Breast epithelium (tissue), 4 donors: ENCODE results near the gene VEGFA. TPM values are rescaled to one million over a fixed set of nuclear protein-coding genes. Genes with fewer than 3 reads are reported as not detected.
A peak's percentile ranks its signal among the peaks of the same experiment; 100 is the strongest.

ENCODE experiments used
- DNase-seq, 2 donors: peaks; one replicate each; pipeline ENCODE4 v3.0.0-alpha.2; 2019; ENCODE audit warnings: low spot score in 2 of 2
- H3K27ac ChIP-seq, 2 donors: fragments of 200-600 bp; sonication (generic) in 1 of 2; one replicate each; pipeline ENCODE4 v1.5.1; 2016 to 2019; ENCODE audit warnings: mild to moderate bottlenecking in 1 of 2
- H3K27me3 ChIP-seq, 2 donors: fragments of 200-600 bp; sonication (generic) in 1 of 2; one replicate each; pipeline versions ENCODE4 v1.5.1 to v1.6.0; 2017 to 2019; ENCODE audit warnings: control low read depth in 1 of 2, mild to moderate bottlenecking in 1 of 2
- H3K36me3 ChIP-seq: fragments of 200-600 bp; one replicate; pipeline ENCODE4 v1.5.1; 2019
- H3K4me1 ChIP-seq, 2 donors: fragments of 200-600 bp; sonication (generic); one replicate each; pipeline ENCODE4 v1.5.1; 2016 to 2019; ENCODE audit warnings: control low read depth in 1 of 2
- H3K4me3 ChIP-seq, 3 donors: fragments of 200-600 bp; sonication (generic); 1 replicate in 2 of 3; 2 replicates in 1 of 3; pipeline ENCODE4 v1.5.1; 2016 to 2019; ENCODE audit warnings: mild to moderate bottlenecking in 3 of 3, moderate library complexity in 2 of 3
- H3K9me3 ChIP-seq, 2 donors: fragments of 200-600 bp; sonication (generic) in 1 of 2; one replicate each; pipeline ENCODE4 v1.5.1; 2016 to 2019; ENCODE audit warnings: control low read depth in 1 of 2
- POLR2A ChIP-seq: fragments of 450-650 bp; IDR thresholded peaks from one replicate; pipeline ENCODE4 v1.6.1; 2016; ENCODE audit warnings: antibody characterized with exemption, mild to moderate bottlenecking, moderate library complexity
- POLR2AphosphoS5 ChIP-seq, 3 donors: sonication (generic); formaldehyde crosslinking; IDR thresholded peaks; one replicate each; pipeline ENCODE4 v1.6.1; 2017; ENCODE audit warnings: antibody characterized with exemption in 3 of 3
- intact Hi-C: fragments of 100-400 bp; cut with DNase I; formaldehyde crosslinking; loops from one replicate; pipeline ENCODE4 v1.15.1; 2023; ENCODE audit warnings: low total_unique reads
- total RNA-seq, 3 donors: library from RNA; depleted of rRNA; stranded (reverse); fragments of >200 nt; gene quantifications; one replicate each; pipeline ENCODE4 v1.1.0, GENCODE V29; 2016
- TF ChIP-seq, protein P1 (sequence below), 3 donors: fragments of 450-650 bp; IDR thresholded peaks; one replicate each; pipeline ENCODE4 v1.5.1; 2016 to 2017; ENCODE audit warnings: antibody characterized with exemption in 3 of 3, mild to moderate bottlenecking in 3 of 3, moderate library complexity in 3 of 3

Gene VEGFA
- total RNA-seq, 3 donors from 2014 or later: 123 to 230 (median 132) TPM

DNA sequence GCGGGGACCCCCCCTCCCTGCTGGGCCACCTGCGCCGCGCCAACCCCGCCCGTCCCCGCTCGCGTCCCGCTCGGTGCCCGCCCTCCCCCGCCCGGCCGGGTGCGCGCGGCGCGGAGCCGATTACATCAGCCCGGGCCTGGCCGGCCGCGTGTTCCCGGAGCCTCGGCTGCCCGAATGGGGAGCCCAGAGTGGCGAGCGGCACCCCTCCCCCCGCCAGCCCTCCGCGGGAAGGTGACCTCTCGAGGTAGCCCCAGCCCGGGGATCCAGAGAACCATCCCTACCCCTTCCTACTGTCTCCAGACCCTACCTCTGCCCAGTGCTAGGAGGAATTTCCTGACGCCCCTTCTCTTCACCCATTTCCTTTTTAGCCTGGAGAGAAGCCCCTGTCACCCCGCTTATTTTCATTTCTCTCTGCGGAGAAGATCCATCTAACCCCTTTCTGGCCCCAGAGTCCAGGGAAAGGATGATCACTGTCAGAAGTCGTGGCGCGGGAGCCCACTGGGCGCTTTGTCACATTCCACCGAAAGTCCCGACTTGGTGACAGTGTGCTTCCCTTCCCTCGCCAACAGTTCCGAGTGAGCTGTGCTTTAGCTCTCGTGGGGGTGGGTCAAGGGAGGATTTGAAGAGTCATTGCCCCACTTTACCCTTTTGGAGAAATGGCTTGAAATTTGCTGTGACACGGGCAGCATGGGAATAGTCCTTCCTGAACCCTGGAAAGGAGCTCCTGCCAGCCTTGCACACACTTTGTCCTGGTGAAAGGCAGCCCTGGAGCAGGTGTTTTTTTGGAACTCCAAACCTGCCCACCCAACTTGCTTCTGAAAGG is 2.1 kb downstream of the VEGFA start:
- peak; percentile 71 to 75 for DNase-seq
- Histone ChIP-seq H3K36me3 (no peaks in the 10 kb centered on the region), H3K27me3 (no peaks in the 10 kb centered on the region), H3K4me3 (peak overlapping the region; percentile 75 to 93 (median 76)), H3K9me3 (no peaks in the 10 kb centered on the region), H3K4me1 (peaks cover 0 to 38% of the 10 kb centered on the region in 2 donors), H3K27ac (peak overlapping the region; percentile 95 to 96)
- TF ChIP-seq POLR2A: no peak
- TF ChIP-seq POLR2AphosphoS5 (IDR thresholded peaks at IDR 0.05): peak in 1 of 3 donors; percentile 35
- intact Hi-C loops: no loop called here

DNA sequence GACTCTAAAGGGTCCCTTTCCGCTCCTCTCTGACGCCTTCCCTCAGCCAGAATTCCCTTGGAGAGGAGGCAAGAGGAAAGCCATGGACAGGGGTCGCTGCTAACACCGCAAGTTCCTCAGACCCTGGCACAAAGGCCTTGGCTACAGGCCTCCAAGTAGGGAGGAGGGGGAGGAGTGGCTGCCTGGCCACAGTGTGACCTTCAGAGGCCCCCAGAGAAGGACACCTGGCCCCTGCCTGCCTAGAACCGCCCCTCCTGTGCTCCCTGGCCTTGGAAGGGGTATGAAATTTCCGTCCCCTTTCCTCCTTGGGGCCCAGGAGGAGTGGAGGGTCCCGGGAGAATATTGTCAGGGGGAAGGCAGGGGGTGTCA is 2.7 kb downstream of the VEGFA start:
- TF ChIP-seq, protein P1, sequence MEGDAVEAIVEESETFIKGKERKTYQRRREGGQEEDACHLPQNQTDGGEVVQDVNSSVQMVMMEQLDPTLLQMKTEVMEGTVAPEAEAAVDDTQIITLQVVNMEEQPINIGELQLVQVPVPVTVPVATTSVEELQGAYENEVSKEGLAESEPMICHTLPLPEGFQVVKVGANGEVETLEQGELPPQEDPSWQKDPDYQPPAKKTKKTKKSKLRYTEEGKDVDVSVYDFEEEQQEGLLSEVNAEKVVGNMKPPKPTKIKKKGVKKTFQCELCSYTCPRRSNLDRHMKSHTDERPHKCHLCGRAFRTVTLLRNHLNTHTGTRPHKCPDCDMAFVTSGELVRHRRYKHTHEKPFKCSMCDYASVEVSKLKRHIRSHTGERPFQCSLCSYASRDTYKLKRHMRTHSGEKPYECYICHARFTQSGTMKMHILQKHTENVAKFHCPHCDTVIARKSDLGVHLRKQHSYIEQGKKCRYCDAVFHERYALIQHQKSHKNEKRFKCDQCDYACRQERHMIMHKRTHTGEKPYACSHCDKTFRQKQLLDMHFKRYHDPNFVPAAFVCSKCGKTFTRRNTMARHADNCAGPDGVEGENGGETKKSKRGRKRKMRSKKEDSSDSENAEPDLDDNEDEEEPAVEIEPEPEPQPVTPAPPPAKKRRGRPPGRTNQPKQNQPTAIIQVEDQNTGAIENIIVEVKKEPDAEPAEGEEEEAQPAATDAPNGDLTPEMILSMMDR (IDR thresholded peaks at IDR 0.05): no peak
- TF ChIP-seq POLR2A: no peak
- TF ChIP-seq POLR2AphosphoS5 (IDR thresholded peaks at IDR 0.05): no peak
- DNase-seq: no peak
- no peaks in the 10 kb centered on the region for H3K27me3 ChIP-seq
- peaks cover 0 to 38% of the 10 kb centered on the region in 2 donors for H3K4me1 ChIP-seq
- peak overlapping the region; percentile 75 to 93 (median 76) for H3K4me3 ChIP-seq
- H3K27ac ChIP-seq: peak overlapping the region; percentile 95 to 96
- intact Hi-C loops: no loop called here
- no peaks in the 10 kb centered on the region for H3K9me3 ChIP-seq
- H3K36me3 ChIP-seq: no peaks in the 10 kb centered on the region

DNA sequence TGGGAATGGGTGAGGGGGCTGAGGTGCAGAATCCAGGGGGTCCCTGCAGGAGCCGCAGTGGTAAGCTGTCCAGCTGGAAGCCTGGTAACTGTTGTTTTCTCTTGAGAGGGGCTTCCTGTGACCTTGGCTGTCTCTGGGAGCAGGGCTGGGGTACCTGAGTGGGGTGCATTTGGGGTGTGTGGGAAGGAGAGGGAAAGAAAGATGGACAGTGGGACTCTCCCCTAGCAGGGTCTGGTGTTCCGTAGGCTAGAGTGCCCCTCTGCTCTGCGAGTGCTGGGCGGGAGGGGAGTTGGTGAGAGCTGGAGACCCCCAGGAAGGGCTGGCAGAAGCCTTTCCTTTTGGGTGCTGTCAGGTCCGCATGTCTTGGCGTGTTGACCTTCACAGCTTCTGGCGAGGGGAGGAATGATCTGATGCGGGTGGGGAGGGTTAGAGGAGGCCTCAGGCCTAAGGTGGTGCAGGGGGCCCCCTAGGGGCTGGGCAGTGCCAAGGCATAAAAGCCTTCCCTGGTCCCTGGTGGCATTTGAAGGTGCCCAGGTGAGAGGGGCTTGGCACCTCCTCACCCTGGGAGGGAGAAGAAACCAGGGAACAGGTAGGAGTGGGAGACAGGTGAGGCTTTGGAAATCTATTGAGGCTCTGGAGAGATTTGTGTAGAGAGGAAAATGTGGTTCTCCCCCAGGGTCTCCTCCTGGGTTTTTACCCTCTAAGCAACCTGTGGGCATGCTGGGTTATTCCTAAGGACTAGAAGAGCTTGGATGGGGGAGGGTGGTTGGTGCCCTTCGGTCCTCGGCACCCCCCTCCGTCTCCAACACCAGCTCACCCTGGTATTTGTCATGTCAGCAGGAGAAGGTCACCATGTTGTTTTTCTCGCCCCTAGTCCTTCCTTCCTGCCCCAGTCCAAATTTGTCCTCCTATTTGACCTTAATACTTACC is 3.3 kb downstream of the VEGFA start:
- Histone ChIP-seq H3K27me3 (no peaks in the 10 kb centered on the region), H3K4me3 (peak overlapping the region; percentile 75 to 93 (median 76)), H3K4me1 (peaks cover 0 to 38% of the 10 kb centered on the region in 2 donors), H3K36me3 (no peaks in the 10 kb centered on the region), H3K27ac (peak overlapping the region; percentile 95 to 96), H3K9me3 (no peaks in the 10 kb centered on the region)
- peak in 1 of 2 donors; percentile 27 for DNase-seq
- intact Hi-C loops: no loop called here
- TF ChIP-seq POLR2AphosphoS5 (IDR thresholded peaks at IDR 0.05): no peak
- TF ChIP-seq, protein P1 (IDR thresholded peaks at IDR 0.05): peak in 2 of 3 donors; percentile 28 to 60

DNA sequence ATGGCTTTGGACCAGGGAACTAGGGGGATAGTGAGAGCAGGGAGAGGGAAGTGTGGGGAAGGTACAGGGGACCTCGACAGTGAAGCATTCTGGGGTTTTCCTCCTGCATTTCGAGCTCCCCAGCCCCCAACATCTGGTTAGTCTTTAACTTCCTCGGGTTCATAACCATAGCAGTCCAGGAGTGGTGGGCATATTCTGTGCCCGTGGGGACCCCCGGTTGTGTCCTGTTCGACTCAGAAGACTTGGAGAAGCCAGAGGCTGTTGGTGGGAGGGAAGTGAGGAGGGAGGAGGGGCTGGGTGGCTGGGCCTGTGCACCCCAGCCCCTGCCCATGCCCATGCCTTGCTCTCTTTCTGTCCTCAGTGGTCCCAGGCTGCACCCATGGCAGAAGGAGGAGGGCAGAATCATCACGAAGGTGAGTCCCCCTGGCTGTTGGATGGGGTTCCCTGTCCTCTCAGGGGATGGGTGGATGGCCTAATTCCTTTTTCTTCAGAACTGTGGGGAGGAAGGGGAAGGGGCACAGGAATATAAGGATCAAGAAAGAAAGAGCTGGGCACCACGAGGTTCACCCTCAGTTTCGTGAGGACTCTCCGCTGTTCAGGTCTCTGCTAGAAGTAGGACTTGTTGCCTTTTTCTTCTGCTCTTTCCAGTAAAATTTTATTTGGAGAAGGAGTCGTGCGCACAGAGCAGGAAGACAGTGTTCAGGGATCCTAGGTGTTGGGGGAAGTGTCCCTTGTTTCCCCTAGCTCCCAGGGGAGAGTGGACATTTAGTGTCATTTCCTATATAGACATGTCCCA is 4.2 kb downstream of the VEGFA start:
- H3K27ac ChIP-seq: peak overlapping the region; percentile 95 to 96
- peak overlapping the region; percentile 75 to 93 (median 76) for H3K4me3 ChIP-seq

More for the DNA sequence above, 4.2 kb downstream of the VEGFA start:
- peaks cover 0 to 34% of the 10 kb centered on the region in 2 donors for H3K4me1 ChIP-seq
- DNase-seq: no peak
- intact Hi-C loops: loop anchor here (2.0 kb wide), 1 partner anchor 299 kb away; no protein-coding TSS in a partner anchor
- no peaks in the 10 kb centered on the region for H3K9me3 ChIP-seq
- H3K36me3 ChIP-seq: no peaks in the 10 kb centered on the region
- no peaks in the 10 kb centered on the region for H3K27me3 ChIP-seq
- TF ChIP-seq POLR2AphosphoS5 (IDR thresholded peaks at IDR 0.05): no peak
- TF ChIP-seq, protein P1 (IDR thresholded peaks at IDR 0.05): no peak
- no peak for TF ChIP-seq POLR2A
